PFSK-1 (cell line): ENCODE measurements around the gene UQCR11.

Experiments
- FOXP2 ChIP-seq: optimal IDR thresholded peaks from 2 replicates; pipeline ENCODE3; 2011; ENCODE audit warnings: borderline replicate concordance, control low read depth, inconsistent platforms; ENCODE audit not compliant: insufficient read depth; ENCODE audit errors: extremely low read length, extremely low read depth
- POLR2AphosphoS5 ChIP-seq: IDR thresholded peaks from 2 replicates; pipeline ENCODE4 v1.6.1; 2012; ENCODE audit warnings: low read depth, mild to moderate bottlenecking, control low read depth, low read length, moderate library complexity
- SIN3A ChIP-seq: IDR thresholded peaks from 2 replicates; pipeline ENCODE4 v1.6.1; 2012; ENCODE audit warnings: mild to moderate bottlenecking, low read length, moderate library complexity, borderline replicate concordance; ENCODE audit not compliant: insufficient read depth
- TAF1 ChIP-seq: IDR thresholded peaks from 2 replicates; pipeline ENCODE4 v1.6.1; 2012; ENCODE audit warnings: low read length, control low read depth, borderline replicate concordance; ENCODE audit not compliant: insufficient read depth
- TF ChIP-seq, protein P1 (sequence below), 2 experiments: IDR thresholded peaks; 2 replicates each; pipeline versions ENCODE4 v1.6.1 to v1.8.0; 2011 to 2012; ENCODE audit warnings: low read depth in 2 of 2, low read length in 2 of 2, control low read depth in 1 of 2, inconsistent platforms in 1 of 2, mild to moderate bottlenecking in 1 of 2, moderate library complexity in 1 of 2; ENCODE audit not compliant: insufficient read depth in 1 of 2

UQCR11 gene

DNA sequence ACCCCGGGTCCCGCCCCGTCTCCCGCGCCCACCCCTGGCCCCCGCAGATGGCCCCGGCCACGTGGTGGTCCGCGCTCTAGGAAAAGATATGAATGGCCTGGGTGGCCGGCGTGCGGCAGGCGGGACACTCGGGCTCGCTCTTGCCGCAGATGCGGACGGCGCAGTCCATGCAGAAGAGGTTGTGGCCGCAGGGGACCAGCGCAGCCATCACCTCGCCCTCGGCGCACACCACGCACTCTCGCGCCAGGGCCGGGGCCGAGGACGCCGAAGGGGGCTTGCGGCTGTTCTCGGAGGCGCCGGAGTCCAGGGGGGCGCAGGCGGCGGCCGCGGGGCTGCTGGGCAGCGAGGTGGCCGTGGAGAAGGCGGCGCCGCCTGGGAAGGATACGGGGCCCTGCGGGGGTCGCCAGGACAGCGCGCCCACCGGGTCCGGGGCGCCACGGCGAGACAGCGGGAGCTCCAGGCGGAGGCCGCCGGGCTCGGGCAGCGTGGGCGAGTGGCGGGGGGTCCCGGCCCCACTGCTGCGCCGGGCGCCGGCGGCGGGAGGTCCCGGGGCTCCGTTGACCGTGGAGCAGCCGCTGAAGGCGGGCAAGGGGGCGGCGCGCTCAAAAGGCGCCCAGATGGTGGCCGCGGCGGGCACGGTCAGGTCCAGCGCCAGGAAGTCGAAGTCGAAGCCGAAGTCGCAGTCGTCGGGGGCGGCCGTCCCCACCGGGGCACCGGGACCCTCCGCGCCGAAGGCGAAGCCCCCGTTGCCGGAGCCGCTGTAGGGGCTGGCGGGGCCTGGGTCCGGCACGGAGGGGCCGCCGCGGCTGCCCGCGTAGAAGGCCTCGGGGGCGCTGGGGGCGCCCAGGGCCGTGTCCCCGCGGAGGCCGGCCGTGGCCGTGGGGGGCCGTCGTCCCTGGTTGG is 49.5 kb downstream of the UQCR11 start:
- no peak for TF ChIP-seq POLR2AphosphoS5
- no peak for TF ChIP-seq FOXP2
- TF ChIP-seq TAF1 = no peak
- no peak for TF ChIP-seq SIN3A
- TF ChIP-seq, protein P1, sequence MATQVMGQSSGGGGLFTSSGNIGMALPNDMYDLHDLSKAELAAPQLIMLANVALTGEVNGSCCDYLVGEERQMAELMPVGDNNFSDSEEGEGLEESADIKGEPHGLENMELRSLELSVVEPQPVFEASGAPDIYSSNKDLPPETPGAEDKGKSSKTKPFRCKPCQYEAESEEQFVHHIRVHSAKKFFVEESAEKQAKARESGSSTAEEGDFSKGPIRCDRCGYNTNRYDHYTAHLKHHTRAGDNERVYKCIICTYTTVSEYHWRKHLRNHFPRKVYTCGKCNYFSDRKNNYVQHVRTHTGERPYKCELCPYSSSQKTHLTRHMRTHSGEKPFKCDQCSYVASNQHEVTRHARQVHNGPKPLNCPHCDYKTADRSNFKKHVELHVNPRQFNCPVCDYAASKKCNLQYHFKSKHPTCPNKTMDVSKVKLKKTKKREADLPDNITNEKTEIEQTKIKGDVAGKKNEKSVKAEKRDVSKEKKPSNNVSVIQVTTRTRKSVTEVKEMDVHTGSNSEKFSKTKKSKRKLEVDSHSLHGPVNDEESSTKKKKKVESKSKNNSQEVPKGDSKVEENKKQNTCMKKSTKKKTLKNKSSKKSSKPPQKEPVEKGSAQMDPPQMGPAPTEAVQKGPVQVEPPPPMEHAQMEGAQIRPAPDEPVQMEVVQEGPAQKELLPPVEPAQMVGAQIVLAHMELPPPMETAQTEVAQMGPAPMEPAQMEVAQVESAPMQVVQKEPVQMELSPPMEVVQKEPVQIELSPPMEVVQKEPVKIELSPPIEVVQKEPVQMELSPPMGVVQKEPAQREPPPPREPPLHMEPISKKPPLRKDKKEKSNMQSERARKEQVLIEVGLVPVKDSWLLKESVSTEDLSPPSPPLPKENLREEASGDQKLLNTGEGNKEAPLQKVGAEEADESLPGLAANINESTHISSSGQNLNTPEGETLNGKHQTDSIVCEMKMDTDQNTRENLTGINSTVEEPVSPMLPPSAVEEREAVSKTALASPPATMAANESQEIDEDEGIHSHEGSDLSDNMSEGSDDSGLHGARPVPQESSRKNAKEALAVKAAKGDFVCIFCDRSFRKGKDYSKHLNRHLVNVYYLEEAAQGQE (IDR thresholded peaks at IDR 0.05; ENCODE audit: insufficient read depth in 1 of 2, low read depth in 2 of 2, low read length in 2 of 2) = no peak

DNA sequence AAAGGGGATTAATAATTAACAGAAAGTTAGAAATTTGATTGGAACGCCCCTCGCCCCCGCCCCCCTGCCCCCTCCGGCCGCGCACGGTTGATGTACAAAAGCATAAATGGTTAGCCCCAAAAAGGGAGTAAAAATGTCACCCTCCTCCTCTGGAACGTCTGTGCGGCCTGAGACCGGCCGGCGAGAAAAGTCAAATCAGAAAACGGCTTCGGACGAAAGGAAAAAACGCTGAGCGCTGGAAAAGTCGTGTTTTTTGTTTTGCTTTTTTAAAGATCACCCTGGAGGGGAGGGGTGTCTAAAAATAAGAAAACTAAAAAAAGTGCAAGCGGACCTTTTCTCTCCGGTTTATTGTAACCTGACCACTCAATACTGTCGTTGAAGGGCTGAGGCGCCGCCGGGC is 50.3 kb downstream of the UQCR11 start:
- TF ChIP-seq POLR2AphosphoS5 (no peak), TAF1 (no peak), FOXP2 (no peak), SIN3A (no peak)
- TF ChIP-seq, protein P1 (IDR thresholded peaks at IDR 0.05; ENCODE audit: insufficient read depth in 1 of 2, low read depth in 2 of 2, low read length in 2 of 2) = no peak

DNA sequence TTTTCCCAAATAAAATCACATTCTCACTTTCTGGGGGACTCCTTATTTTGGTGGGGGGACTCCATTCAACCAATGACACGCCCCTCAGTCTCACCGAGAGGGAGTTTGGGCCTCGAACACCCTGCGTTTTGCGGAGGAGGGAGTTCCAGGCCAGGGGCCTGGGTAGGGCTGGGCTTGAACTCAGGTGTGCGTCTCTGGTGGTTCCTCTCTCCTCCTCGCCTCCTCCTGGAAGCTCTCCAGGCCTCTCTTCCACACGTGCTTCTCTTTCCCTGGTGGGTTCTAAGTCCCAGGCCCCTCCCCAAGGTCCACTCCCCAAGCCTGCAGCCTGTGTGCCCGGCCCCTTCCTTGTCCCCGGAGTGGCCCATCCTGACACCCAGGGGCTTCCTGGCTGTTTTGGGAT is 51.8 kb downstream of the UQCR11 start:
- TF ChIP-seq, protein P1 (IDR thresholded peaks at IDR 0.05; ENCODE audit: insufficient read depth in 1 of 2, low read depth in 2 of 2, low read length in 2 of 2) = no peak
- TF ChIP-seq POLR2AphosphoS5 (no peak), SIN3A (no peak), FOXP2 (no peak), TAF1 (no peak)

DNA sequence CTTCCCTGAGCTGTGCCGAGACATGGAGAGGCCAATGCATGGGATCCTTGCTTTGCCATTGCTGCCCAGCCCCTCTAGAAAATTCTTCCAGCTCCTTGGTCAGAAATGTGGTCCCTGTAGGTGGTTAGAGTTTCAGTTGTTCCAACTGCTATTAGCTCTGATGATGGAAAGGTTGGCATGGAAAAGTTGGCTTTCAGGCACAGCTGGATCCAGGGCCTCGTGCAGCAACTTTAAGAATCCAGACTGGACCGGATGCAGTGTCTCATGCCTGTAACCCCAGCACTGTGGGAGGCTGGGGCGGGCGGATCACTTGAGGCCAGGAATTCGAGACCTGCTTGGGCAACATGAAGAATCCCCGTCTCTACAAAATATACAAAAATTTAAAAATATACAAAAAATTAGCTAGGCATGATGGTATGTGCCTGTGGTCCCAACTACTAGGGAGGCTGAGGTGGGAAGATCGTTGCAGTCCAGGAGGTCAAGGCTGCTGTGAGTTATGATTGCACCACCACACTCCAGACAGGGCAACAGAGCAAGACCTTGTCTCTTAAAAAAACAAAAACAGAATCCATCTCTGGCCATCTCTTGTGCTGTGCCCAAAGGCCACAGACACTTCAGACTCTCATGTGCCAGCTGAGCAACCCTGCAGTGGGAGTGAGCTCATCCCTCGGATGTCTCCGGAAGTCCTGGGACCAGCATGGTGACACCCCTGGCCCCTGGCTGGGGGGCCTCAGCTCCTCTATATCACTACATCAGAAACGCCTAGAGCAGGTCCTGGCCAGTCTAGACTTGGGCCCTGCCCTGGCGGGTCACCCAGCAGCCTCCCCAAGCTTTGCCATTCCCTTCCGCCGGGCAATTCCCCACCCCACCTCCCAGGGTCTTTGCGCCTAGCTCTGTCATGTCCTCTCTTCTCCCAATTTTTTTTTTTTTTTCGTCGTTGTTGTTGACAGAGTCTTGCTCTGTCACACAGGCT is 53.9 kb downstream of the UQCR11 start:
- TF ChIP-seq POLR2AphosphoS5 = no peak
- TF ChIP-seq, protein P1 (IDR thresholded peaks at IDR 0.05; ENCODE audit: insufficient read depth in 1 of 2, low read depth in 2 of 2, low read length in 2 of 2) = no peak
- no peak for TF ChIP-seq FOXP2
- no peak for TF ChIP-seq SIN3A
